GM12891 (cell line): ENCODE data around the gene MUC16. TPM values are rescaled to one million over a fixed set of nuclear protein-coding genes. Genes with fewer than 3 reads are reported as not detected.
"Not testable (repeated sequence)": the region's sequence is repeated elsewhere in the genome, so short reads cannot be mapped to it uniquely, and the experiment has no call there.

Experiments
- DNase-seq: peaks from one replicate; pipeline ENCODE4 v3.0.0; 2011; ENCODE audit warnings: low spot score; ENCODE audit not compliant: insufficient read length
- FAIRE-seq: peaks from 2 replicates; lab custom pipeline; 2011; peaks lifted over from hg19 to GRCh38; lab: Jason Lieb, UNC
- PAX5 ChIP-seq: IDR thresholded peaks from 2 replicates; pipeline ENCODE4 v1.6.1; 2011; ENCODE audit warnings: low read length, moderate library complexity, mild to moderate bottlenecking; ENCODE audit not compliant: insufficient read depth, severe bottlenecking
- POLR2A ChIP-seq: IDR thresholded peaks from 2 replicates; pipeline ENCODE4 v1.6.1; 2011; ENCODE audit warnings: low read depth, low read length, control low read depth
- POLR2AphosphoS5 ChIP-seq: IDR thresholded peaks from 2 replicates; pipeline ENCODE4 v1.6.1; 2011; ENCODE audit warnings: low read depth, low read length, control low read depth
- POU2F2 ChIP-seq: IDR thresholded peaks from 2 replicates; pipeline ENCODE4 v1.6.1; 2011; ENCODE audit warnings: low read depth, mild to moderate bottlenecking, control low read depth, low read length, moderate library complexity
- SPI1 ChIP-seq: IDR thresholded peaks from 2 replicates; pipeline ENCODE4 v1.6.1; 2011; ENCODE audit warnings: low read depth, low read length, control low read depth
- TAF1 ChIP-seq: IDR thresholded peaks from 2 replicates; pipeline ENCODE4 v1.6.1; 2011; ENCODE audit warnings: low read depth, low read length, control low read depth
- polyA plus RNA-seq: library from polyadenylated mRNA; unstranded; fragments of >200 nt; gene quantifications from one replicate; pipeline ENCODE4 v1.2.1, GENCODE V29; 2012; ENCODE audit warnings: low read depth, missing spikeins, inconsistent platforms; ENCODE audit not compliant: missing spikeins

MUC16 gene
- not detected for polyA plus RNA-seq

- TF ChIP-seq POU2F2 (no peak), POLR2A (no peak)
- no peak for FAIRE-seq
- DNase-seq, result no peak
Observed at GRCh38 chr19:9009935-9010651, at the start of gene MUC16. Gene MUC16, minus strand, starts transcription at chr19:9010409.

GRCh38 chr19:9058905-9059667, 48.9 kb upstream of the MUC16 start:
- TF ChIP-seq POLR2AphosphoS5, result no peak
- TF ChIP-seq POLR2A, result no peak
- no peak for TF ChIP-seq POU2F2
- no peak for TF ChIP-seq SPI1
- TF ChIP-seq PAX5, result no peak
- no peak for TF ChIP-seq TAF1
- DNase-seq, result no peak
- FAIRE-seq, result no peak

GRCh38 chr19:9057505-9058258, 47.5 kb upstream of the MUC16 start:
- no peak for TF ChIP-seq SPI1
- no peak for TF ChIP-seq PAX5
- no peak for TF ChIP-seq POLR2AphosphoS5
- no peak for TF ChIP-seq POLR2A
- no peak for TF ChIP-seq POU2F2
- TF ChIP-seq TAF1, result no peak
- DNase-seq (no peak), FAIRE-seq (no peak)

- FAIRE-seq, DNase-seq: not testable (repeated sequence)
Observed at GRCh38 chr19:9056131-9056530, 45.9 kb upstream of the MUC16 start.

- DNase-seq (no peak), FAIRE-seq (no peak)
- no peak for TF ChIP-seq POLR2AphosphoS5
- no peak for TF ChIP-seq PAX5
- TF ChIP-seq TAF1, result no peak
- no peak for TF ChIP-seq POLR2A
- no peak for TF ChIP-seq POU2F2
- TF ChIP-seq SPI1, result no peak
Observed at GRCh38 chr19:9054765-9055164, 44.6 kb upstream of the MUC16 start.

GRCh38 chr19:9054207-9054606, 44.0 kb upstream of the MUC16 start:
- FAIRE-seq (no peak), DNase-seq (no peak)
- TF ChIP-seq POU2F2 (no peak), PAX5 (no peak), TAF1 (no peak), SPI1 (no peak), POLR2A (no peak), POLR2AphosphoS5 (no peak)

- not testable (repeated sequence) for FAIRE-seq, DNase-seq
Observed at GRCh38 chr19:9053674-9054073, 43.5 kb upstream of the MUC16 start.

GRCh38 chr19:9052894-9053293, 42.7 kb upstream of the MUC16 start:
- DNase-seq (no peak), FAIRE-seq (no peak)
- TF ChIP-seq PAX5 (no peak), POLR2A (no peak), POU2F2 (no peak), SPI1 (no peak), POLR2AphosphoS5 (no peak), TAF1 (no peak)

GRCh38 chr19:9046694-9047093, 36.5 kb upstream of the MUC16 start:
- no peak for DNase-seq
- no peak for FAIRE-seq
- TF ChIP-seq POLR2A, result no peak
- TF ChIP-seq TAF1, result no peak
- TF ChIP-seq SPI1, result no peak
- no peak for TF ChIP-seq POU2F2
- no peak for TF ChIP-seq PAX5
- no peak for TF ChIP-seq POLR2AphosphoS5
